OCI-LY7 (cell line): ENCODE measurements around the gene EBP.

Source experiments
- CTCF ChIP-seq: fragments of 200-600 bp; sonication (generic); conservative IDR thresholded peaks from 2 replicates; pipeline ENCODE4 v1.5.1; 2014; ENCODE audit warnings: mild to moderate bottlenecking, antibody characterized with exemption, low read length, moderate library complexity, mixed read lengths
- EZH2phosphoT487 ChIP-seq: fragments of 200-600 bp; sonication (generic); IDR thresholded peaks from 2 replicates; pipeline ENCODE4 v1.6.1; 2018; ENCODE audit warnings: low read depth, borderline replicate concordance, mild to moderate bottlenecking, mixed run types, antibody characterized with exemption, low read length, moderate library complexity, mixed read lengths

GRCh38 chrX:48475296-48475695, 46.3 kb upstream of the EBP start:
- TF ChIP-seq CTCF, result no peak
- TF ChIP-seq EZH2phosphoT487, result no peak
